Adrenal gland (tissue), 12 donors: ENCODE data around the gene CDKAL1. TPM values are rescaled to one million over a fixed set of nuclear protein-coding genes. Genes with fewer than 3 reads are reported as not detected.

ENCODE experiments used
- DNase-seq, 7 donors: peaks; one replicate each; pipeline ENCODE4 v3.0.0-alpha.2; 2019 to 2020
- H3K27ac ChIP-seq, 5 donors: fragments of 200-600 bp; sonication (generic) in 4 of 5; 1 replicate in 3 of 5; 2 replicates in 2 of 5; pipeline versions ENCODE4 v1.5.1 to v1.8.0; 2016 to 2020; ENCODE audit warnings: mild to moderate bottlenecking in 1 of 5
- H3K27me3 ChIP-seq: fragments of 200-600 bp; 2 replicates; pipeline ENCODE4 v1.8.0; 2021
- H3K36me3 ChIP-seq, 2 donors: fragments of 200-600 bp; replicated peaks in 1 of 2; 1 replicate in 1 of 2; 2 replicates in 1 of 2; pipeline versions ENCODE4 v1.5.1 to v1.8.0; 2018 to 2022
- H3K4me1 ChIP-seq, 2 donors: fragments of 200-600 bp; replicated peaks in 1 of 2; 1 replicate in 1 of 2; 2 replicates in 1 of 2; pipeline versions ENCODE4 v1.5.1 to v1.8.0; 2018 to 2021
- H3K4me3 ChIP-seq, 4 donors: fragments of 200-600 bp; sonication (generic) in 3 of 4; one replicate each; pipeline ENCODE4 v1.5.1; 2016 to 2018
- H3K9me3 ChIP-seq, 3 donors: fragments of 200-600 bp; sonication (generic) in 1 of 3; replicated peaks in 1 of 3; 1 replicate in 2 of 3; 2 replicates in 1 of 3; pipeline versions ENCODE4 v1.5.1 to v1.8.0; 2016 to 2021
- POLR2A ChIP-seq, 2 donors: fragments of 450-650 bp; IDR thresholded peaks; one replicate each; pipeline ENCODE4 v1.6.1; 2017; ENCODE audit warnings: antibody characterized with exemption in 2 of 2, mild to moderate bottlenecking in 2 of 2, moderate library complexity in 1 of 2
- WGBS, 4 donors: extraction: QIAGEN DNeasy Blood & Tissue Kit in 2 of 4; methylation state at CpG; one replicate each; pipeline versions ENCODE4 v1.1.5 to v1.1.7; 2013 to 2017; 5-methylcytosine and 5-hydroxymethylcytosine counted together
- intact Hi-C, 2 donors: fragments of 100-400 bp; cut with DNase I; formaldehyde crosslinking; loops; one replicate each; pipeline versions ENCODE4 v1.14.1 to v1.15.0; 2022 to 2023
- polyA plus RNA-seq, 3 donors: library from polyadenylated mRNA; stranded (reverse); fragments of 200-250 nt in 2 of 3; fragments of 350-450 nt in 1 of 3; fragmentation: Illumina TruSeq in 1 of 3; extraction: RNeasy Lipid Tissue Mini Kit (QIAGEN cat#74804) in 1 of 3; gene quantifications; one replicate each; pipeline ENCODE4 v1.2.3, GENCODE V29; 2013 to 2014
- total RNA-seq, 9 donors: library from RNA; depleted of rRNA in 4 of 9; stranded (reverse); fragments of >200 nt in 4 of 9; fragments of 120-200 nt in 1 of 9; fragmentation: NEBNext Ultra II Directional in 1 of 9; extraction: Animal tissue kit (Norgen Biotek cat#: 25700) in 1 of 9; gene quantifications; one replicate each; pipeline versions ENCODE4 v1.1.0 to v1.2.4, GENCODE V29; 2013 to 2023
- TF ChIP-seq, protein P1 (sequence below), 6 experiments: fragments of 450-650 bp in 4 of 6; fragments of 200-600 bp in 2 of 6; sonication (generic) in 1 of 6; IDR thresholded peaks; 1 replicate in 5 of 6; 2 replicates in 1 of 6; pipeline versions ENCODE4 v1.5.1 to v1.8.0; 2016 to 2021; ENCODE audit warnings: antibody characterized with exemption in 6 of 6, mild to moderate bottlenecking in 2 of 6, moderate library complexity in 1 of 6
- donor health status: healthy with polysubstance abuse.
- donor health status: Bipolar disorder and iron deficiency.
- donor health status: DM: yes; HTN: yes; CAD: no.
- donor health status: DM: no; HTN: no; CAD: no.
- donor health status: DM: no; HTN: no; CAD: no.
- donor health status: DM: yes; HTN: yes; CAD: no.

Gene CDKAL1
- total and polyA plus RNA-seq, 12 donors = 3.9 to 21.1 (median 10.6) TPM

DNA sequence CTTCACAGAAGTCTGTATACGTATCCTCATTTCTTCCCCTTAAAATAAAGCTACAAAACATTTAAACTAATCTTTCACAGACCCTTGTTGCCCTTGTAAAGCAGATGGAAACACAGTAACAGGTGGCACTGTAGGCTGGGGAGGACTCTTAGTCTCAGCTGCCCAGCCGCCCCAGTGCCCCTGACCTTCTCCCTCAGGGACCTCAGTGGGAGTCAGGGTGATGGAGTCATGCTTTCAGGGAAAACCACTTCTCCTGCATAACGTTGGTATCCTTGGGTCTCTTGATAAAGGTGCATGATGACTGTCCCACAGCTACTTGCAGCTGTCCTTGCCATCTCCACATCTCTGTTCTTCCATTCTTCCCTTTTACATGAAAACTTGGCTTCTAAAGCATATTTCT is 198.6 kb downstream of the CDKAL1 start:
- no peak for DNase-seq
- WGBS, 4 donors = 53 to 70% (median 62%) methylated on average over 3 of the region's 3 CpGs
- H3K9me3 ChIP-seq = no peaks in the 10 kb centered on the region
- peaks cover 0 to 7% of the 10 kb centered on the region in 2 donors for H3K4me1 ChIP-seq
- intact Hi-C loops = no loop called here
- H3K36me3 ChIP-seq = no peaks in the 10 kb centered on the region
- no peak for TF ChIP-seq POLR2A (IDR thresholded peaks at IDR 0.05)
- TF ChIP-seq, protein P1, sequence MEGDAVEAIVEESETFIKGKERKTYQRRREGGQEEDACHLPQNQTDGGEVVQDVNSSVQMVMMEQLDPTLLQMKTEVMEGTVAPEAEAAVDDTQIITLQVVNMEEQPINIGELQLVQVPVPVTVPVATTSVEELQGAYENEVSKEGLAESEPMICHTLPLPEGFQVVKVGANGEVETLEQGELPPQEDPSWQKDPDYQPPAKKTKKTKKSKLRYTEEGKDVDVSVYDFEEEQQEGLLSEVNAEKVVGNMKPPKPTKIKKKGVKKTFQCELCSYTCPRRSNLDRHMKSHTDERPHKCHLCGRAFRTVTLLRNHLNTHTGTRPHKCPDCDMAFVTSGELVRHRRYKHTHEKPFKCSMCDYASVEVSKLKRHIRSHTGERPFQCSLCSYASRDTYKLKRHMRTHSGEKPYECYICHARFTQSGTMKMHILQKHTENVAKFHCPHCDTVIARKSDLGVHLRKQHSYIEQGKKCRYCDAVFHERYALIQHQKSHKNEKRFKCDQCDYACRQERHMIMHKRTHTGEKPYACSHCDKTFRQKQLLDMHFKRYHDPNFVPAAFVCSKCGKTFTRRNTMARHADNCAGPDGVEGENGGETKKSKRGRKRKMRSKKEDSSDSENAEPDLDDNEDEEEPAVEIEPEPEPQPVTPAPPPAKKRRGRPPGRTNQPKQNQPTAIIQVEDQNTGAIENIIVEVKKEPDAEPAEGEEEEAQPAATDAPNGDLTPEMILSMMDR (IDR thresholded peaks at IDR 0.05) = no peak
- H3K4me3 ChIP-seq = no peak overlapping the region
- no peaks in the 10 kb centered on the region for H3K27me3 ChIP-seq
- H3K27ac ChIP-seq = no peak overlapping the region

- 80 to 93% (median 89%) methylated on average over 3 of the region's 3 CpGs for WGBS, 4 donors
- H3K4me3 ChIP-seq = no peak overlapping the region
- no peaks in the 10 kb centered on the region for H3K27me3 ChIP-seq
- no peaks in the 10 kb centered on the region for H3K36me3 ChIP-seq
- no peak for TF ChIP-seq POLR2A (IDR thresholded peaks at IDR 0.05)
- TF ChIP-seq, protein P1 (IDR thresholded peaks at IDR 0.05) = no peak
- peaks cover 0 to 7% of the 10 kb centered on the region in 2 donors for H3K4me1 ChIP-seq
- H3K9me3 ChIP-seq = no peaks in the 10 kb centered on the region
- no peak for DNase-seq
- H3K27ac ChIP-seq = no peak overlapping the region
- intact Hi-C loops = no loop called here
Observed at GRCh38 chr6:20737912-20738311, 203.7 kb downstream of the CDKAL1 start.

GRCh38 chr6:20740088-20740487 is 205.8 kb downstream of the CDKAL1 start:
- intact Hi-C loops = no loop called here
- H3K4me3 ChIP-seq = no peak overlapping the region
- no peak for DNase-seq
- TF ChIP-seq POLR2A (IDR thresholded peaks at IDR 0.05) = no peak
- TF ChIP-seq, protein P1 (IDR thresholded peaks at IDR 0.05) = no peak
- no peak overlapping the region for H3K27ac ChIP-seq
- no peaks in the 10 kb centered on the region for H3K36me3 ChIP-seq
- 97 to 99% (median 98%) methylated on average over 4 of the region's 4 CpGs for WGBS, 4 donors
- H3K27me3 ChIP-seq = no peaks in the 10 kb centered on the region
- no peaks in the 10 kb centered on the region for H3K9me3 ChIP-seq
- peaks cover 0 to 7% of the 10 kb centered on the region in 2 donors for H3K4me1 ChIP-seq

GRCh38 chr6:20740727-20741126 is 206.5 kb downstream of the CDKAL1 start:
- 95 to 99% (median 97%) methylated on average over 4 of the region's 4 CpGs for WGBS, 4 donors
- Histone ChIP-seq H3K4me3 (no peak overlapping the region), H3K36me3 (no peaks in the 10 kb centered on the region), H3K27me3 (no peaks in the 10 kb centered on the region), H3K27ac (no peak overlapping the region), H3K9me3 (no peaks in the 10 kb centered on the region), H3K4me1 (peaks cover 0 to 7% of the 10 kb centered on the region in 2 donors)
- intact Hi-C loops = no loop called here
- no peak for TF ChIP-seq POLR2A (IDR thresholded peaks at IDR 0.05)
- TF ChIP-seq, protein P1 (IDR thresholded peaks at IDR 0.05) = no peak
- no peak for DNase-seq
